Activated naive CD4-positive, alpha-beta T cell (primary cell): ENCODE results near the gene HMOX1.
"Not testable (repeated sequence)": the region's sequence is repeated elsewhere in the genome, so short reads cannot be mapped to it uniquely, and the experiment has no call there.

Experiments
- DNase-seq, 4 experiments: peaks; one replicate each; lab custom pipeline; 2025; lab: John Stamatoyannopoulos, UW

The HMOX1 gene

DNA sequence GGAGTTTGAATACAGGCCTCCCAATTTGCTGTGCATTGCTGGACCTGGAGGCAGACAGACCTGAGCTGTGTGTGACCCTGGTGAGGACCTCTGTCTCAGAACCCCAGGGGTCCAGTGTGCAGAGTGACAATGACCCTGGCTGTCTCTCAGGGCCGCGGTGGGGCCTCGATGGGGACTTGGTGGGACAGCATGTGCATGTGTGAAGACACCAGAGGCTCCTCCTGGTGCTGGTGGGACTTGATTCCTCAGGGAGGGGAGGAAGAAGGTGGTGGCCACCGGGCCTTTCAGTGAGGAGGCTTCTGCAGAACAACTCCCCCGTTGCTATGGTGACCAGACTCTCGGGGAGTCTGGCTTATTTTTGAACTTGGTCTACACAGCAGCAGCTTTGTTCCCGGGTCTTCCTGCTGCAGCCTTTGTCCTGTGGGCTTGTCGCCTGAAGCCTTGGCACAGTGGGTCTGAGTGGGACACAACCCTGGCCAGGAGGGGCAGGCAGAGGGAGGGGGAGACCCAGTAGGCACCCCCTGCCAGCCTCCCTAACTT is 54.4 kb downstream of the HMOX1 start:
- DNase-seq, result no peak

DNA sequence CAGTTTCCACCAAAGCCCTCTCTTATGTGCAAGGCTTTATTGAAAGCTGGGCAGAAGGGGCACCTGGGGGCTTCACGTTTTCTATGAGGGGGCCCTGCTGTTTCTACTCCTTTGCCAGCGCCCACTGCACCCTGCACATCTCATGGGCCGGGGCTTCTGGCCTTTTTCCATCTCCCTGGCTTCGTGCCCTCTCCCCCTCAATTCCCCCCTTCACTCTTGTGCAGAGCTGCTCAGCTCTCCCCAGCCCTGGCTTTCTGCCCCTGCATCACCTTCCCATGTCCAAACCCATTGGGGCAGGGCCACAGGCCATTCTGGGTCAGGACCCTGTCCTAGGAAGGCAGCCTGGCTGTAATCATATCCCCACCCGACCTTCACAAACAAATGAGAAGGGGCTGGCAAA is 55.5 kb downstream of the HMOX1 start:
- DNase-seq, result no peak

DNA sequence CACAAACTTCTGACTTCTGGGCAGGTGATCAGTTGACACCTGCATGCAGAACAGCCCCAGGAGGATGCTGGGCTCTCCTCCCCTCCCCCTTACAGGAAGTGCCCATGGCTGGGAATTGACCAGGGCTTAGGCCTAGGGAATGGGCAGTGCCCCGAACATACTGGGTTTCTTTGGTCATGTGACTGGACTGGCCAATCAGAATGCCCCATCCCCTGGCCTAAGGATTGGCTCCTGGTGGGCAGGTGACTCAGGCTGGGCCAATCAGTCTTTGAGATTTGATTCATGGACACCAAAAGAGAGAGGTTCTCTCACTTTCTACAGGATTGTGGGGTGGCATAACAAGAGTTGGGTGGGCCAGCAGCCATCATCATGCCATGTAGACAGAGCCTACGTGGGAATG is 56.2 kb downstream of the HMOX1 start:
- no peak for DNase-seq

DNA sequence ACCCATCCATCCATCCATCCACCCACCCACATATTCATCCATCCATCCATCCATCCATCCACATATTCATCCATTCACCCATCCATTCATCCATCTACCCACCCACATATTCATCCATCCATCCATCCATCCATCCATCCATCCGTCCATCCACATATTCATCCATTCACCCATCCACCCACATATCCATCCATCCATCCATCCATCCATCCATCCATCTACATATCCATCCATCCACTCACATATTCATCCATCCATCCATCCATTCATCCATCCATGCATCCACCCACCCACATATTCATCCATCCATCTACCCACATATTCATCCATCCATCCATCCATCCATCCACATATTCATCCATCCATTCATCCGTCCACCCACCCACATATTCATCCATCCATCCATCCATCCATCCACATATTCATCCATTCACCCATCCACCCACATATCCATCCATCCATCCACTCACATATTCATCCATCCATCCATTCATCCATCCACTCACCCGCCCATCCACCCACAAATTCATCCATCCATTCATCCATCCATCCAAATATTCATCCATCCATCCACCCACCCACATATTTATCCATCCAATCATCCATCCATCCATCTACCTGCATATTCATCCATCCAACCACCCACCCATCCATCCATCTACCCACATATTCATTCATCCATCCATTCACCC is 57.9 kb downstream of the HMOX1 start:
- not testable (repeated sequence) for DNase-seq

DNA sequence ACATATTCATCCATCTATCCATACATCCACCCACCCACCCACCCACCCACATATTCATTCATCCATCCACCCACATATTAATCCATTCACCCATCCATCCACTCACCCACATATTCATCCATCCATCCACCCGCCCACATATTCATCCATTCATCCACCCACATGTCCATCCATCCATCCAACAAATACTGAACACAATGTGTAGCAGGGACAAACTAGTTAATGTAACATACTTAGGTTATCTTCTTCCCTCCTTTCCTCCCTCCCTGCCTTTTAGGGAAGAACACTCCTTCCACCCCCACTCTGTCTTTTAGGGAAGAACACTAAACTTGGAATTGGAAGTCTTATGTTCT is 58.4 kb downstream of the HMOX1 start:
- DNase-seq, result no peak

DNA sequence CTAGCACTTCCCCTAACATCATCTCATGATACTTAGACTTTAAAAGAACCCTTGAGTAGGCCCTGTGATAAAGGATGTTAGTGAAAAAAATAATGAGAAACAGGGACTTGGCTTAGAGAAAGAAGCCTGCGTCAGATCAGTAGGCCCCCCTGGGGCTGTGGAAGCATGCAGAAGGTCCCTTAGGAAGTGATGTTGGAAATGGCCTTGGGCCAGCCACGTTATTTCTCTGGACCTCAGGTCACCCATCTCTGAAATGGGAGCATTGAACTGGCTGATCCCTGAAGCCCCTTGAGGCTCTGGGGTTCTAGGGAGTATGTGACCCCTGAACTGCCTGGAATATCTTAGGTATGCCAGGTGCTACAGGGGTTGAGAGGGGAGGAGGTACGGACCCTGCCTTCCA is 59.2 kb downstream of the HMOX1 start:
- no peak for DNase-seq

DNA sequence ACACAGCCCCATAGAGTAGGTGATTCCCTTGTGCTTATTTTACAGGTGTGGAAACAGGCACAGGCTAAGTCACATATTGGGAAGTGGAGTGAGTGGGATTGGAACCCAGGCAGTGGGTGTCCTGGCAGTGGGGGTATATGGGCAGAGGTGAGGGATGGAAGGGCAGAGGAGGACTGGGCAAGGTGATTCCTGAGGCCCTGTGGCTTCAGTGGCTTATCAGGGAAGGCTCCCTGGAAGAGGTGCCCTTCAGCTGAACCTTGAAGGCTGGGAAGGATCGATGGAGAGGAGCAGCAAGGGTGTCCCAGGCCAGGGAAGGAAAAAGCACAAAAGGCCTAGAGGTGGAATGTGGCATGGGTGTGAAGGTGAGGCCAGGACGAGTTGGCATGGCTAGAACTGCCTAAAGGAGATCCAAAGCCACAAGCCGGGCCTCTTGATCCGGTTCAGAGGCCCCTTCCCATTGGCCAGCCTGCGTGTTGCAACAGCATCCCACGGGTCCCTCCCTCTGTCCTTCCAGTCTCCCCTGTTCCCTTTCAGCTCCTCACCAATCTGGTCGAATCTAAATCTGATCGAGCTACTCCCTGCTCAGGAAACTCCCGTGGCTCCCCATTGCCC is 60.7 kb downstream of the HMOX1 start:
- DNase-seq, result no peak

DNA sequence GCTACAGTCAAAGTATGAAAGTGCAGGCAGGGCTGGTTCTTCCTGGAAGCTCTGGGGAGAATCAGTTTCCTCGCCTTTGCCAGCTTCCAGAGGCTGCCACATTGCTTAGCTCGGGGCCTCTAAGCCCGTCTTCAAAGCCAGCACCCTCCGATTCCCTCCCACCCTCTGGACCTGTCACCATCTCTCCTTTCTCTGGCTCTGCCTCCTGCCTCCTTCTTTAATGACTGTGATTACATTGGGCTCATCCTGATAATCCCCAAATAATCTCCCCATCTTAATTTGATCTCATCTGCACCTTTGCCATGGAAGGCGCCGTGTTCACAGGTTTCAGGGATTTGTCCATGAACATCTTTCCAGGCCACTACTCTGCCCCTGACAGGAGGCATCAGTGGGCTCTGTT is 61.6 kb downstream of the HMOX1 start:
- DNase-seq, result no peak

DNA sequence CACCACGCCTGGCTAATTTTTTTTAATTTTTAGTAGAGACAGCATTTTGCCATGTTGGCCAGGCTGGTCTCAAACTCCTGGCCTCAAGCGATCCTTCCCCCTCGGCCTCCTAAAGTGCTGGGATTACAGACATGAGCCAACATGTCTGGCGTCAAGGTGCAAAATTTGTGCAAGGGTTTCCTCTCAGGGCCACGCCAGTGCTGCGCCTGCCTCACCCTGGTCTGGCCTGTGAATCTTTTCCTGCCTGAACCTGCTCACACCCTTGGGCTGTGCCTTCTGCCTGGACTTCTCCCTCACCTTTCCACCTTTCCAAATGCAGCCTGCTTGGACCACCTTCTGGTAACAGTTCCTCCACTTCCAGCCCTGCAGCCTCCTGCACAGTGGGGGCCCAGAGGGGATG is 62.4 kb downstream of the HMOX1 start:
- no peak for DNase-seq
